ENCODE measurements around the gene TBC1D3E.
"Not testable (repeated sequence)": the region's sequence is repeated elsewhere in the genome, so short reads cannot be mapped to it uniquely, and the experiment has no call there.

TBC1D3E gene

DNA sequence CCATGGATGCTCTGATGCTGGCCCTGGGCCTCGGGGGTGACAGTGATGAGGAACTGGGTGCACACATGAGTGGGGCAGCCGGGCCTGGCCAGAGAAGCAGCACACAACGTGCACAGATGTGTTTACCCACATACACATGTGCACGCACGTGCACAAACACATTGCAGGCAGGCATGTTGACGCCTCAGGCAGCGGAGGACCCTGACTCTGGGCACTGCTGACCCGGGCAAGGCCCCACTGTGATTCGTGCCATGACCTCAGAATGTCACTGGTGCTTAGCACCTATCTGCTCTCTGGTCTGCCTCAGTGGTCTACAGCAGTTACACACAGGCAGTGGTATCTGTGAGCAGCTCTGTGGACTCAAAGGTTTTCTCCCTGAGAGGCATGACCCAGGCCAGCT, at the start of gene TBC1D3E:
TBC1D3E (plus strand) TSS at position 301 of the 400 bp plus-strand sequence. CDS start 1,545 bp downstream, outside the sequence.
- not testable (repeated sequence) for DNase-seq

DNA sequence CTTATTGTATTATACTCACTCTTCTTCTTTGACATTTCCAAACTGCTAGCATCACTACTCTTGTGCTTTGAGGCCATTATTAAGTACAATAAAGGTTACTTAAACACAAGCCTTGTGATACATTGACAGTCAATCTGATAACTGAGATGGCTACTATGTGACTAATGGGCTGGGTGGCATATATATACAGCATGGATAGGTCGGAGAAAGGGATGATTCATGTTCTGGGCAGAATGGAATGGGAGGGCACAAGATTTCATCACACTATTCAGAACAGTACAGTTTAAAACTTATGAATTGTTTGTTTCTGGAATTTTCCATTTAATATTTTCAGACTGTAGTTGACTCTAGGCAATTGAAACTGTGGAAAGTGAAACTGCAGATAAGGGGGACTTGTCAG, 40.4 kb upstream of the TBC1D3E start:
- not testable (repeated sequence) for DNase-seq

DNA sequence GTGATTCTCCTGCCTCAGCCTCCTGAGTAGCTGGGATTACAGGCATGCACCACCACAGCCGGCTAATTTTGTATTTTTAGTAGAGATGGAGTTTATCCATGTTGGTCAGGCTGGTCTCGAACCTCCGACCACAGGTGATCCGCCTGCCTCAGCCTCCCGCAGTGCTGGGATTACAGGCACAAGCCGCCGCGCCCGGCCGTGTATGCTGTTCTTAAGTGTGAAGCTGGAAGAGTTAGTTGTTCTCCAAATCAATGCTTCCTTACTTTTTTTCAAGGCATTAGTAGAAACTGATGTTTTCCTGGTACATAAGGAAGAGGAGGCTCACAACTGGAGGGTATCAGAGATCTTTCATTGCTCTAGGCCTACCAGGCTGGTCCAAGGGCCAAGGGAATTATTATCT, 39.6 kb upstream of the TBC1D3E start:
- not testable (repeated sequence) for DNase-seq

DNA sequence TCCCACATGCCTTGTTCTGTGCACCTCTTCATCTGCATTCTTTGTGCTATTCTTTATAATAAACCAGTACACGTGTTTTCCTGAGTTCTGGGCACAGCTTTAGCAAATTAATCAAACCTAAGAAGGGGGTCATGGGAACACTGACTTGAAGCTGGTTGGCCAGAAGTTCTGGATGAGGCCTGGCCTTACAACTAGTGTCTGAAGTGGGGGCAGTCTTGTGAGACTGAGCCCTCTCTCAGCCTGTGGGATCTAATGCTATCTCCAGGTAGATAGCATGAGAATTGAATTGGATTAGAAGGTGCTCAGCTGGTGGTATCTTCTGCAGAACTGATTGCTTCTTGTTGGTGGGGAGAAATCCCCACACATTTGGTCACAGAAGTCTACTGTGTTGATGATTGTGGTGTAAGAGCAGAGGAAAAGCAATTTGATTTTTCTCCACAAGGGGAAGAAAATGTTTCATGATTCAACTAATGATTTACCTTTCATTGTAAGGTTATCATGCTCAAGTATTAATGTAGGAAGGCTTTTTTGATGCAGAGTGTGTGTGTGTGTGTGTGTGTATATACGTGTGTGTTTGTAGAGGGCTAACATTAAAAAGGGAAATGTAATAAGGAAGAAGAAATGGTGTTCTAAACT, 33.6 kb upstream of the TBC1D3E start:
- not testable (repeated sequence) for DNase-seq

DNA sequence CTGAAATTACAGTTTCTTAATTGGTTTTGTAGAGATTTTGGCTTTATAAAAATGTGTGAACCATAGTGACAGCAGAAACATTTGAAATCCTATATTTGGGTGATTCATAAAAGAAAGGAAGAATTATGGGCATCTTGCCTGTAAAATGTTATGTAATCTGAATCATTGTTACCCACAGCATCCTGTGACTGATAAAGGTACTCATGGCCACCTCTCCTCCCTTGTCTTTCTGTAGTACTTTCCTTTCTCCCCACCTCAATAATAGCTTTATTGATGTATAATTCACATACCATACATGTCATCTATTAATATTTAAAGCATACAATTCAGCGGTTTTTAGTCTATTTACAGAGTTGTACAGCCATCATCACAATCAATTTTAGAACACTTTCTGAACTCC, 28.5 kb upstream of the TBC1D3E start:
- not testable (repeated sequence) for DNase-seq

DNA sequence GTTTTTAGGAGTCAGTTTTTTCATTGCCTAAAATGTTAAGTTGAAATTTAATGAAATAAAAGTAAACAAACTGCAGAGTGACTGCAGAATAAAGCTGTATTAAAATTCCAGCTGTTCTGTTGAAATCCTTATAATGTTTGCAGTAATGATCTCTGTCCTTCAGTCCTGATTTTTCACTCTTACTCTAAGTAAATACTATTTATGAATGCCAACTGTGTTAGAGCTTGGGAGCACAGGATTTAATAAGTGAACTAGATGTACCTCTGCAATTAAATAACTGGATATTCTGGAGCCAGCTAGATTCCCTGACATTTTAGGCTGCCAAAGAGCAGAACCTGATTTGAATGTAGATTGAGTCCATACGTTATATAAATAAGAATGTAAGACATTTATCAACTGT, 7.9 kb upstream of the TBC1D3E start:
- DNase-seq, result not testable (repeated sequence)

DNA sequence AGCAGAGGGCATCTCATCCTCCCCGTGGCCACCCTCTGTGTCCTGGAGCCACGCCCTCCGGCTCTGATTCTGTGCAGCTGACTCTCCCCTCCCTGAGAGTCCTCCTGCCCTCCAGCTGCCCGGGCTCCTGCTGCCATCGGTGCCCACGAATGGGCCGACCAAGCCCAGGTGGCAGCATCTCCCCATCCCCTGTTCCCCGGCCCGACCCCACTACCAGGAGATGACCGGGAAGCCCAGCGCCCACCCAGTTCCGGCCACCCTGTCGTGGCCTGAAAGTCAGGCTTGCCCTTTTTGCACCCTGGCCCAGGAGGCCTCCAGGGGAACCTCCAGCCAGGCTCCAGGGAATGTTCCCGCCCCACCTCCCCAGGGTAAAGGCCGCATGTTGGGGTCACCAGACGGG, 7.1 kb downstream of the TBC1D3E start:
- DNase-seq, result not testable (repeated sequence)

All from AML-193 (cell line).